Progenitor cell of endocrine pancreas (in vitro differentiated cells): ENCODE results near the gene PAX8. TPM values are rescaled to one million over a fixed set of nuclear protein-coding genes. Genes with fewer than 3 reads are reported as not detected.

Experiments
- DNase-seq: peaks from one replicate; pipeline ENCODE4 v3.0.0; 2021; ENCODE audit warnings: low spot score; ENCODE audit not compliant: unreplicated experiment
- H3K27ac Mint-ChIP-seq: 2 replicates; pipeline ENCODE4 v1.8.0; 2021; ENCODE audit warnings: mild to moderate bottlenecking, moderate library complexity, mixed read lengths
- H3K27me3 Mint-ChIP-seq: 2 replicates; pipeline ENCODE4 v1.8.0; 2021; ENCODE audit warnings: mixed read lengths
- H3K36me3 Mint-ChIP-seq: 2 replicates; pipeline ENCODE4 v1.8.0; 2022; ENCODE audit warnings: mixed read lengths; ENCODE audit not compliant: insufficient read depth
- H3K4me1 Mint-ChIP-seq: 2 replicates; pipeline ENCODE4 v1.8.0; 2021; ENCODE audit warnings: low read depth, mixed read lengths
- H3K4me3 Mint-ChIP-seq: 2 replicates; pipeline ENCODE4 v1.8.0; 2021; ENCODE audit warnings: low read depth, mild to moderate bottlenecking, moderate library complexity, mixed read lengths
- H3K9me3 Mint-ChIP-seq: 2 replicates; pipeline ENCODE4 v1.8.0; 2021; ENCODE audit warnings: low read depth, mixed read lengths
- total RNA-seq: library from RNA; stranded (reverse); gene quantifications from 2 replicates; pipeline ENCODE4 v1.2.1, GENCODE V29; 2021
- TF ChIP-seq, protein P1 (sequence below): fragments of 200-600 bp; sonication (generic); IDR thresholded peaks from one replicate; pipeline ENCODE4 v1.5.0; 2021; ENCODE audit warnings: antibody characterized with exemption, mild to moderate bottlenecking; ENCODE audit not compliant: unreplicated experiment

The PAX8 gene
- total RNA-seq, 1 donor from 2014 or later = 3.9 TPM

DNA sequence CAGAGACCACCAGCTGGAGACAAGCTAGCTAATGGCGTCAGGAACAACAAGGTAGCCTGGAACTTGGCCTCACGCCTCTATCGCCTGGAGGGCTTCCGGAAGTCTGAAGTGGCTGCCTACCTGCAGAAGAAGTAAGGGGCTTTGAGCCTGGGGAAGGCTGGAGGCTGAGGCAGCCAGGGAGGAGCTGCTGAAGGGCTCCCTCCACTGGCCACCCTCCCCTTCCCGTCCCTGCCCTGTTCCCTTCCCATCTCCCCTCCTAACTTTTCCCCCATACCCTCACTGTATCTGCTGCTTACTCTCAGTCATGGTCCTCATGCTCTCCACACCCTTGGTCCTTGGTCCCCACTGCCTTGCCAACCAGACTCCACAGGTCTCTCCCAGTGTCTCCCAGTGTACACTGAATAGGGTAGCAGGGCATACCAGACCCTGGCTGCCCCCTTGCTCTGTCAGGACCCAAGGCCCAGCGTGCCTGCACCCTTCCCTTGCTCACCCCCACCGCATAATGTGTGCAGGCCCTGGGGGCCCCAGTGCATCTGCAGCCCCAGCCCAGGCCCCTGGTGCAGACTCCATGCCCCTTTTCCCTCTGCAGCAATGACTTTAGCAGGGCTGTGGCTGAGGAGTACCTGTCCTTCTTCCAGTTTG is 86.1 kb downstream of the PAX8 start:
- Mint-ChIP-seq H3K4me3 (no peak overlapping the region), H3K36me3 (peaks cover 4% of the 10 kb centered on the region), H3K27ac (no peak overlapping the region), H3K27me3 (peaks cover 13% of the 10 kb centered on the region), H3K9me3 (no peaks in the 10 kb centered on the region), H3K4me1 (no peaks in the 10 kb centered on the region)
- no peak for DNase-seq
- TF ChIP-seq, protein P1, sequence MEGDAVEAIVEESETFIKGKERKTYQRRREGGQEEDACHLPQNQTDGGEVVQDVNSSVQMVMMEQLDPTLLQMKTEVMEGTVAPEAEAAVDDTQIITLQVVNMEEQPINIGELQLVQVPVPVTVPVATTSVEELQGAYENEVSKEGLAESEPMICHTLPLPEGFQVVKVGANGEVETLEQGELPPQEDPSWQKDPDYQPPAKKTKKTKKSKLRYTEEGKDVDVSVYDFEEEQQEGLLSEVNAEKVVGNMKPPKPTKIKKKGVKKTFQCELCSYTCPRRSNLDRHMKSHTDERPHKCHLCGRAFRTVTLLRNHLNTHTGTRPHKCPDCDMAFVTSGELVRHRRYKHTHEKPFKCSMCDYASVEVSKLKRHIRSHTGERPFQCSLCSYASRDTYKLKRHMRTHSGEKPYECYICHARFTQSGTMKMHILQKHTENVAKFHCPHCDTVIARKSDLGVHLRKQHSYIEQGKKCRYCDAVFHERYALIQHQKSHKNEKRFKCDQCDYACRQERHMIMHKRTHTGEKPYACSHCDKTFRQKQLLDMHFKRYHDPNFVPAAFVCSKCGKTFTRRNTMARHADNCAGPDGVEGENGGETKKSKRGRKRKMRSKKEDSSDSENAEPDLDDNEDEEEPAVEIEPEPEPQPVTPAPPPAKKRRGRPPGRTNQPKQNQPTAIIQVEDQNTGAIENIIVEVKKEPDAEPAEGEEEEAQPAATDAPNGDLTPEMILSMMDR = no peak

DNA sequence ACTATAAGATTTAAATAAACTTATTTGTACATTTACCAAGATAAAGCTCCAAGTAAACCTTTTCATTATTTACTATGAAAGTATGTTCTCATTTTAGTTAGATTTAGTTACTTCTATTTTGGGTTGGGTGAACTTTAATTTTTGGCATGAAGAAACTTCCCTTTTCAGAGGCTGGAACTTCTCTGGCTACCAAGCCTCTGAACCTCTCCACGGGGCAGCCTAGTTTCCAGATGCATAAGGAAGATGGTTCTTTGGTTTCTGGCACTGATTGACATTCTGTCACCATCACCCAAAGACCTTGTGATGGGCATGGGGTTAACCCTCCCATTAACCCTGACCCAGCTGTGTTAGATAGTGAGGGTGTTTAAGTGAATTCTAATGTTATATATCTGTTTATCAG is 87.8 kb downstream of the PAX8 start:
- no peaks in the 10 kb centered on the region for H3K9me3 Mint-ChIP-seq
- TF ChIP-seq, protein P1 = no peak
- no peak overlapping the region for H3K4me3 Mint-ChIP-seq
- H3K4me1 Mint-ChIP-seq = no peaks in the 10 kb centered on the region
- no peak overlapping the region for H3K27ac Mint-ChIP-seq
- DNase-seq = no peak
- H3K36me3 Mint-ChIP-seq = peaks cover 1% of the 10 kb centered on the region
- H3K27me3 Mint-ChIP-seq = no peaks in the 10 kb centered on the region

DNA sequence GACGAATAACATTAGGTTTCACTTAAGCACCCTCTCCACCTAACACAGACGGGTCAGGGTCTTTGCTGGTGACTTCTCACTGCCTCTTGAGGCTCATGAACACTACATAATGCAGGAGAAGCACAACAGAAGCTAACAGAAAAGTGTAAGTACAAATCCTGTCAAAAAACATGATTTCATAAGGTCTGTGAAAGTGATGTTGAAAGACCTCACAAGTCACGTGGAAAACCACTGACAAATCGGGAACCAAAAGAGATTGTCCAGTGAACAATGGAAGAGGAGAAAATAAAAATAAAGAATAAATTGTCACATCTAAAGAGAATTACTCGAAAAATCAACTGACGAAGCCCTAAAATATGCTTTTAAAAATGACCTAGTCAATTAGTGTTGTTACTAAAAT is 91.0 kb downstream of the PAX8 start:
- H3K4me1 Mint-ChIP-seq = peaks cover 4% of the 10 kb centered on the region
- no peak overlapping the region for H3K27ac Mint-ChIP-seq
- H3K27me3 Mint-ChIP-seq = no peaks in the 10 kb centered on the region
- H3K9me3 Mint-ChIP-seq = no peaks in the 10 kb centered on the region
- DNase-seq = no peak
- H3K4me3 Mint-ChIP-seq = no peak overlapping the region
- peaks cover 1% of the 10 kb centered on the region for H3K36me3 Mint-ChIP-seq
- TF ChIP-seq, protein P1 = no peak

GRCh38 chr2:113186433-113186796 is 92.3 kb downstream of the PAX8 start:
- Mint-ChIP-seq H3K4me1 (peaks cover 4% of the 10 kb centered on the region), H3K27ac (no peak overlapping the region)
- TF ChIP-seq, protein P1 = no peak

GRCh38 chr2:113185664-113186432 is 92.9 kb downstream of the PAX8 start:
- H3K4me3 Mint-ChIP-seq = no peak overlapping the region
- no peaks in the 10 kb centered on the region for H3K27me3 Mint-ChIP-seq
- DNase-seq = no peak
- H3K36me3 Mint-ChIP-seq = peaks cover 1% of the 10 kb centered on the region
- H3K9me3 Mint-ChIP-seq = no peaks in the 10 kb centered on the region
- H3K27ac Mint-ChIP-seq = no peak overlapping the region
- TF ChIP-seq, protein P1 = no peak
- peaks cover 4% of the 10 kb centered on the region for H3K4me1 Mint-ChIP-seq

More at GRCh38 chr2:113186433-113186796, 92.3 kb downstream of the PAX8 start:
- no peaks in the 10 kb centered on the region for H3K27me3 Mint-ChIP-seq
- no peaks in the 10 kb centered on the region for H3K9me3 Mint-ChIP-seq
- no peak for DNase-seq
- H3K36me3 Mint-ChIP-seq = peaks cover 1% of the 10 kb centered on the region
- no peak overlapping the region for H3K4me3 Mint-ChIP-seq
